Posterior cingulate gyrus (tissue), 11 donors: ENCODE results near the gene PIGX.
"Not testable (repeated sequence)": the region's sequence is repeated elsewhere in the genome, so short reads cannot be mapped to it uniquely, and the experiment has no call there.

ENCODE experiments used
- DNase-seq, 10 donors: peaks; one replicate each; pipeline versions ENCODE4 v3.0.0 to v3.0.0-alpha.2; 2020 to 2021; ENCODE audit warnings: mixed read lengths in 3 of 10
- intact Hi-C: fragments of 100-400 bp; cut with DNase I; formaldehyde crosslinking; loops from one replicate; pipeline ENCODE4 v1.15.1; 2023

The PIGX gene

DNA sequence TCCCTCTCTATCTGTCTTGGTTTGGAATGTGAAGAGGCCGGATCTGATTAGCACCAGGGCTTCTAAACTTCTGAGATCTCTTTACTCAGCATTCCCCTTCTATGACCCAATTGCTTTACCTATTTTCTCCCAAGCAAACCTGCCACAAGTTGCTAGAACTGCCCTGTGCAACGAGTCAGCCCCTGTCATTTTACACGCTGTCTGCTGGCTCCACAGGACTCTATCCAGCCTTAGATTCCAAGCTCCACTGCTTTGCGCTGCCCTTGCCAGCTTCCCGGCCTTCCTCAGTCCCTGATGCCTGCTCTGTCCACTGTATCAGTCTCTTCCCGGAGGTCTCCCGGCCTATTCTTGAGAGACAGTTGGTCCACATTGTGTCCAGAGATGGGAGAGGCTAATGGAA, 12.4 kb upstream of the PIGX start:
- intact Hi-C loops = no loop called here
- DNase-seq = no peak

DNA sequence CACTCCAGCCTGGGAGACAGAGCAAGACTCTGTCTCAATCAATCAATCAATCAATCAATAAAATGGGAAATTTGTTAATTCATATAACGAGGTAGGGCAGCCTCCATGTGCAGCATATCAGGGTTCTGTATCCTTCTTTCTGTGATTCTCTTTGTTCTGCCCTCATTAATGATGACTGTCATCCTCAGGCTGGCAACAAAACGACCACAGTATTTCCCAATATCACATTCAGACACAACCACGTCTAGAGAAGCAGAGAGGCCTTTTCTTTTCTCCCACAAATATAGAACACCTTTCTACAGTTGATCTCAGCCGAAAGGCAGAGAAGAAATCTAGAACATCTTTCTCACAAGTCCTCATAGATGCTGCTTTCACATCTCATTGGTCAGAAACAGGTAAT, 11.4 kb upstream of the PIGX start:
- intact Hi-C loops = no loop called here
- DNase-seq = no peak

DNA sequence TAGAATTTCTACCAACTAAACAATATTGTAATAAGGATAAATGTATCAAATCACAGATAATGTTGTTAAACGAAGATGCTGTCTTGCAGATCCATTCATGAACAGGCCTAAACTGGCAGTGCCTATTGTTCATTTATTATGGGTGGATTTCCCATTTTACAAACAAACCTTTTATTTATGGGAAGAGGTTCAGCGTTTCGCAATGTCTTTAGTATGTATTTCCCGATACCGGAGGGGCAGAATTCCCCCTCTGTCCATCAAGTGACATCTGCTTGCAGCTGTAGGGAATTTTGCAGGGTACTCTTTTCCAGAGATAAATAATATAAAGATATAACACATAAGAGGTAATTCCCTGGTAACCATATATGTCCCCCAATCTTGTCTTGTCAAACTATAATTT, 5.8 kb upstream of the PIGX start:
- intact Hi-C loops = no loop called here

DNA sequence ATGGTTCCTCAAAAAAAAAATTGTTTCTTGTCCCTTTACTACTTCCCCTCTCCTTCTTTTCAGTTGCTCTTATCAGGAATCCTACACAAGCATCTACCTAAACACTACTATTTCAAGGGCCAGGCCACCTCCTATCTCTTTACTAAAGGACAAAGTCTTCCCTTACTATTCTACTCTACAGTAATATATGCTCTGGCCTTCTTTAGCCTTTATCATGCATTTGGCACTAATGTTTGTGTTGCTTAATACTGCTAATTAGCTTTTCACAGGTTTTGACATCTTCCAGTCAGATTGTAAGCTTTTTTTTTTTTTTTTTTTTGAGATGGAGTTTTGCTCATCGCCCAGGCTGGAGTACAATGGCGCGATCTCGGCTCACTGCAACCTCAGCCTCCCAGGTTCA, 5.4 kb upstream of the PIGX start:
- DNase-seq = no peak
- intact Hi-C loops = no loop called here

More for the DNA sequence above, 5.8 kb upstream of the PIGX start:
- DNase-seq = no peak

DNA sequence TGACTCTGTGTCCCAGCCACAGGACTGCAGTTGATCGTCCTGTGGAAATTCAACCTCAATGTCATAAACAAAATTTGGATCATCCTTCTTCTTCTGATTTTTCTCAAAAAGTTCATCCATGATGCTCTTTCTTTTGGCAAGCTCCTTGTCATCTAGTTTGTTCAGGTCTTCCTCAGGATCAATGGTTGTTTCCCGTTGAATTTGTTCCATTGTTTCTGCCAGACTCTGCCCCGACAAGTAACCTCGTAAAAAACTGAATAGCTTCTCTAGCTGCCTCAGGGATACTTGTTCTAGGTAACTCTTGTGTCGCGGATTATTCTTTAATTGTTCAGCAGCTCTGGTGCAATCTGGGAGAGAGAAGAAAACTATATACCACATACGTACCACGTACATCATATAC, 4.6 kb upstream of the PIGX start:
- no peak for DNase-seq
- intact Hi-C loops = no loop called here

DNA sequence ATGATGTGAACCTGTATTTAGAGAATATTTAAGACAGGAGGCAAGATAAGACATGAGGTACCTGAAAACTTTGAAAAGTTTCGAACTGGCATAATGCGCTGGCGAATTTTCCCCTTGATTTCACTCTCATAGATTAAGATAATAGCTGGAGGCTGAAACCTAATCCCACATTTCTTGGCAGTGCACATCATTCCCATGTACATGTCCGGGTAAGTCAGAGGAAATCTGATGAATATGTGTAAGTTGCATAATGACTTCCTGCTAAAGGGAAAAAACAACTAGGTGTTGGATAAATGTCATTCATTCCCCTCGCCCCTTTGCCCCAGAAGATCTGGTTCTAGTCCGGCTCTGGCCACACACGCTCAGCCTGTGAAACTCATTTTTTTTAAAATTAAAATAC, 3.7 kb upstream of the PIGX start:
- intact Hi-C loops = no loop called here
- DNase-seq = no peak

DNA sequence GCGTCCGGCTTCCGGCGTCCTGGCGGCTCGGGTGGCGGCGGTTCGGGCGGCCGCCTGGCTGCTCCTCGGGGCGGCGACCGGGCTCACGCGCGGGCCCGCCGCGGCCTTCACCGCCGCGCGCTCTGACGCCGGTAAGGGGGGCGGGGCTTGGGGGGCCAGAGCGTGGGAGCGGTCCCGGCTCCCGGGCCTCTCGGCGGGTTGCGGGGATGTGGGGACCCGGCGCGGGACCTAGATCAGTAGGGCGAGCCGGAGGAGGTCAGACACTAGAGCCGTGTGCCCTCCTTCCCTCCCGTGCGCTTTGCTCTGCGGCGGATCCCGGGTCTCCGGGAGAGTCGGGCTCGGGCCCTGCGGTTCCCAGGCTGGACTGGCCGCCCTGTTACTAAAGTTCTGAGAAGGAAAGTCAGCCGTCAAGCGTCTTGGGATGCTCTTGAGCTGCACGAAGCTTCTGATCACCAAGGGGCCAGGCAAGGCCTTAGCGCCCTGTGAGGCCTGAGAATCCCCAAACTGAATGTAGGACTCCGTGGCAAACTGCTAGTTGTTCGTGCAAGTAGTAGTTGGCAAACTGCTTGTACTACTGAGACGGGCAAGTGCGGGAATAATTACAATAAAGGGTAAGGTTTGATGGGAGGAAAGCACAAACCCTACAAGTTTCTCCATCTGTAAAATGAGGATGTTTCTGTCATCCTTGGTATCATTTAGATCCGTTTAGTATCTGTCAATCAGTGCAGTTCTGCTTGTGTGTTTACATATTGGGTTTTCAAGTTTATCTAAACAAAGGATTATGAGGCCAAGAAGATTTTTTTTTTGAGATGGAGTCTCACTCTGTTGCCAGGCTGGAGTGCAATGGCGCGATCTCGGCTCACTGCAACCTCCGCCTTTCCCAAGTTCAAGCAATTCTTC, 587 bp downstream of the PIGX start:
- intact Hi-C loops = loop anchor here (1.0 kb wide), 2 partner anchors 155 to 230 kb away; partner anchors contain the start of genes NCBP2 and SENP5
- peak; percentile 29 to 94 (median 52) for DNase-seq

DNA sequence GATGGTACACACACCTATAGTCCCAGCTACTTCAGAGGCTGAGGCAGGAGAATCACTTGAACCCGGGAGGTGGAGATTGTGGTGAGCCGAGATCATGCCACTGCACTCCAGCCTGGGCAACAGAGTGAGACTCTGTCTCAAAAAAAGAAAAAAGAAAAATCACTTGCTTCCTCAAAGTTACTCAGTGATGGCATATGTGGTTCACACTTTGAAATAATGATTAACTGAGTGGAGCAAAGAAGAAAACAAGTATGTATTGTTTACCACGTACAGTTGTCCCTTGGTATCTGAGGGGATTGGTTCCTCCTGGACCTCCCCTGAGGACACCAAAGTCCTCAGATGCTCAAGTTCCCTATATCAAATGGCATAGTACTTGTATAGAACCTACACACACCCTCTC, 5.0 kb downstream of the PIGX start:
- intact Hi-C loops, DNase-seq: not testable (repeated sequence)

DNA sequence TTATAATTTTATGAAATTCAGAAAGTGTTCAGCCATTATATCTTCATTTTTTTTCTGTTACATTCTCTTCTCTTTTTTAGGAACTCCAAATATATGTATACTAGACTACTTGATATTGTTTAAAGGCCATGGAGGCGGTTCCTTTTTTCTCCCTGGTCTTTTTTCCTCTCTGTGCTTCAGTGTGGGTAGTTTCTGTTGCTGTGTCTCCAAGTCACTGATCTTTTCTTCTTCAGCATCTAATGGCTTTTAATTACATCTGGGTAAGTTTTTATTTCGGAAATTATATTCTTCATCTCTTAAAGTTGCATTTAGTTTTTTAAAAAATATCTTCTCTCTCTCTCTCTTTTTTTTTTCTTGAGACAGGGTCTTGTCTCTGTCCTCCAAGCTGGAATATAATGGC, 8.9 kb downstream of the PIGX start:
- DNase-seq = no peak
- intact Hi-C loops = no loop called here

DNA sequence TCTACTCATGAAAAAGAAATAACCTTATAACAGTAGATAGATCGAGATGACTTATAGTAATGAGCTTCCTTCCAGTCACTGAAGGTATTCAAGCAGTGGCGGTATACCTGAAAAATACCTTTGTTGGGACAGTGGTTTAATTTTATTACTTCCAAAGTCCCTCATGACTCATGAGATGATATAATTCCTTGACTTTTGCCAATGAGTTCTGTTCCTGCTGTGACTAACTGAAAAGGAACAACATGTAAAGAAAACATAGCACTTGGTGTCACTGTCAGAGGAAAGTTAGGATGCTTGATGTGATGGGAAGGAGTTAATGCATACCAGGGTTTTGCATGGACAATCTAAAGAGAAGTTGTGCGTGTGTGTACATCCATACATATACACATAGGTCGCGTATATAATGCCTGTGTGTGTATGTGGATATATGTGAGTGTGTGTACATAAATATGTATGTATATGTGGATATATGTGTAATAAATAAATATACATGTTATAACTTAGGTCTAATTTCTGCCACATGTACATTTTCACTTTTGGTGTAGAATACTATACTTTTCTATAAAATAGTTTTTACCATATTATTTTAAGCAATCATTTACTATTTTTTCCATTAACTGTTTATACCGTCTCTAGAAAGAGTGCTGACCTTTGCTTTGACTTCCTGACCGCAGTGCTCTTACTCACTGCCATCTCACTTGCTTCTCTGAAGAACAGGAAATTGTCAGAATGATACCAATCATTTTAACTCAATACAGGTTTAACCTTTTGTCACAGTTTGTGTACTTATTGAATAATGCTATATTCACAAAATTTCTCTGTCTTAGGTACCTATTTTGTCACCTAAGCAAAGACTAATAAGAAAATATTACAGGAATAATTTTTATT, 14.9 kb downstream of the PIGX start:
- no peak for DNase-seq
- intact Hi-C loops = no loop called here

DNA sequence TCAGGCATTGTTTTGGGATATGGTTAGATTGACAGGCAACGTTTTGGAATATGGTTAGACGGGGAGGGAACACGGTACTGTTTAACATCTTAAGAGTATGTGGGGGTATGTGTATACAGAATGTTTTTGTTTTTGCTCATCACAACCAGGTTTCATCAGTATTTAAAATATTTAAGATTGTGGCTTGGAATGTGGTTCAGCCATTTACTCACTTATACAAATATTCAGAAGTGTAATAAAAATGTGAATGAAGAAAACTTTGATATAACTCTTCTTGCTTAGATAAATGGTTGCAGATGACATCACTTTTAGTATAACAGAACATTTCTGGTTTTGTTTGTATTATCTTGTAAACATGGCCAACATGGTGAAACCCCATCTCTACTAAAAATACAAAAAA, 23.6 kb downstream of the PIGX start:
- intact Hi-C loops = no loop called here
- no peak for DNase-seq

DNA sequence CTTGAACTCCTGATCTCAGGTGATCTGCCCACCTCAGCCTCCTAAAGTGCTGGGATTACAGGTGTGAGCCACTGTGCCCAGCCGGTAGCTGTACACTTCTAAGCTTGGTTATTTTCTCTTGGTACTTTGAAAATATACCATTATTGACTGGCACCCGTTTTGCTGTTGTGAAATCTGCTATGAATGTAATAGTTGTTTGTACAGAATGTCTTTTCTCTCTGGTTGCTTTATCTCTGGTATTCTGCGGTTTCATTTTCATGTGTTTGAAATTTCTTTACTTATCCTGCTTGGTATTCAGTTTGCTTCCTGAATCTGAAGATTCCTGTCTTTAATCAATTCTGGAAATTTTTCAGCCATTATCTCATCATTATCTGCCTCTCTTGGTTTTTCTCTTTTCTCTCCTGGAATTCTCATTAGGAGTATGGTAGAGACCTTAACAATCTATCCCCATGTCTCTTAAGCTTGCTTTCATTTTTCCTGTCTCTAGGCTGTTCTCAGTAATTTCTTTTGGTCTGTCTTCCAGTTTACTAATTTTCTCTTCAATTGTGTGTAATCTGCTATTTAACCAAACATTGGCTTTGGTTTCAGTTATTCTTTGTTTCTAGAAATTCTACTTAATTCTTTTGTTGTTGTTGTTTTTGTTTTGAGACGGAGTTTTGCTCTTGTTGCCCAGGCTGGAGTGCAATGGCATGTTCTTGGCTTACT, 24.6 kb downstream of the PIGX start:
- intact Hi-C loops = no loop called here
- no peak for DNase-seq

DNA sequence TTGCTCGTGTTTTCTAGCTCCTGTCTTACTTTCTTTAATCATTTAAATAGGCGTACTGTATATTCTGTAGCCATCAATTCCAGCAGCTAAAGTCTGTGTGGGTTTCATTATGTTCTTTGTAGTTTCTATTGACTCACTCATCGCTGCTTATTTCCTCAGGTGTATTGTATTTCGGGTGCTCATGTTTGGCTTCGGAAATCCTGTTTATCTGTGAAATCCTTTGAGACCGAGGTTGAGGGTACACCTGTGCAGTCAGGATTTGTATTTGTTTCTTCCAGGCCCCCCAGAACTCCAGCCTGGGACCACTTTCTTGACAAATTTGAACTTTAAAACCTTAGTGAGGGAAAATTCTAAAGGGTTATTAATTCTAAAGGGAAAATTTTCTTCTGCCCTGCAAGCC, 25.5 kb downstream of the PIGX start:
- intact Hi-C loops = no loop called here
- no peak for DNase-seq

DNA sequence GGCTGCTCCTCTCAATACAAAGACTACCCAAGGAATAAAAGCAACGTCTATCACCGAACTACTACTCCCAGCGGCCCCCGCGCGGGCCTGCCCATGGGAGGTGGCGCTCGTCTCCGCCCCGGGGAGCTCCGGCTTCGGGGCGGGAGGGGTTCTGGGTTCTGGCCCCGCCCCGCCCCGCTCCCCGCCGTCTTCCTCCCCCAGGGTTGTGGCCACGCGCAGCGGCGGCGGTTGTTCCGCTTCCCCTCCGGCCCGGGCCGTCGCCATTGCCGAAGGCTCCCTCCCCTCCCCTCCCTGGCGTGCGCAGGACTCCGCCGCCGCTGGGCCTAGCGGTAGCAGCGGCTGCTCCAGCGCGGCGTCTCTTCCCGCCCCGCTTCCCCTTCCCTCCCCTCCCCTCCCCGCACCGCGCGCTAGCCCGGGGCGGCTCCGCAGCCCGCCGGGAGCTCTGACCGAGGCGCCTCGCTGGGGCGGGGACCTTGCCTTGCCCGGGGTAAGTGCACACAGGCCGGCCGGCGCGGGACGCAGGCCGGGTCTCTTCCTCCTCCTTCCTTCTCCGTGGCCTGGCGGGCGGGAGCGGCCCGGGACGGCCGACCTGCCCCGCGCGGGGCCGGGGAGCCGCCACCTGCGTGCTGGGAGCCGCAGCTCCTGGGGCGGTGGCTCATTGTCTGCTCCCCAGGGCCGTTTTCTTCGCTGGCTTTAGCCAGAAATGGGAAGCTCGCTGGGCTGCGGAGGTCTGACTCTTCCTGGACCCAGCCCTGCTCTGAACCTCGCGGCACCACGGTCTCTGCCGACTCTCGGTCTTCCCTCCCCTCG, 27.7 kb downstream of the PIGX start, which contains the start of gene PAK2:
TSS of gene PAK2 (plus strand) at position 187 of the 810 bp plus-strand sequence. CDS start 42,790 bp downstream, outside the sequence.
- DNase-seq = peak; percentile 87 to 99 (median 94)
- intact Hi-C loops = loop anchor here (5.0 kb wide), 1 partner anchor 127 kb away; the partner anchor contains the start of gene SENP5

DNA sequence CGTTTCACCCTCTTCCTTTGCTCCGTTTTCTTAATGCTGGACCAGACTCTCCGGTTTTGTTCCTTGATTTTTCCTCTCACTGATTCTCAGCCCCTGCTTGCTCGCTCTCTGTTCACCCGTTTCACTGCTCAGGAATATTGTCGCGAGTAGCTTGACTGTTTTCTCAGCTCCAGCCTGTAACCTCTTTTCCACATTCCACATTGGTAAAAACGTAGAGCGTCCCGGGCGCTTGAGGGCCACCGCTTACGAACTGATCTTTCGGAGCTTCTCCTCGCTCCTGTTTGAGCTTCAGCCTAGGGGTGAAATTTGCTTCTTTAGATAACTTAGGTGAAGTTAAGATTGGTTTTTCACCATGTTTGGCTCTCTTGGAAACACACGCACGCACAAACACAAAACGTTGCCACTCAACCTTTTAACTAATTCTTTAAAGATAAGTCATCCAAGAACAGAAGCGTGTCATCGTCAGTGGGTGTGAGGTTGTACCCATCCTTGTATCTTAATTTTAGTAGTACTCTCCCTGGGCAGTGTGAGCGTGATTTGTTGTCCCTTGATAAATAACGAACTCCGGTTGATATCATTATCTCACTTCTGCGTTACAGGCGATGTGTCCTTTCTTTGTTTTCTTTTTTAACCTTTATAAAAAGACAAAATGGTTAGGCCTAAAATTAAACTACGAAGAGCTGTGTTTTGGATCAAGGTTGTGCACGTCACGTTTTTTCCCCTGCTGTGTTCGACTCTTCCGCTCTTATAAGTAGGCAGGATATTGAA, 28.5 kb downstream of the PIGX start:
- intact Hi-C loops = loop anchor here (5.0 kb wide), 1 partner anchor 127 kb away; the partner anchor contains the start of gene SENP5
- DNase-seq = peak in 7 of 10 donors; percentile 11 to 83 (median 31)

DNA sequence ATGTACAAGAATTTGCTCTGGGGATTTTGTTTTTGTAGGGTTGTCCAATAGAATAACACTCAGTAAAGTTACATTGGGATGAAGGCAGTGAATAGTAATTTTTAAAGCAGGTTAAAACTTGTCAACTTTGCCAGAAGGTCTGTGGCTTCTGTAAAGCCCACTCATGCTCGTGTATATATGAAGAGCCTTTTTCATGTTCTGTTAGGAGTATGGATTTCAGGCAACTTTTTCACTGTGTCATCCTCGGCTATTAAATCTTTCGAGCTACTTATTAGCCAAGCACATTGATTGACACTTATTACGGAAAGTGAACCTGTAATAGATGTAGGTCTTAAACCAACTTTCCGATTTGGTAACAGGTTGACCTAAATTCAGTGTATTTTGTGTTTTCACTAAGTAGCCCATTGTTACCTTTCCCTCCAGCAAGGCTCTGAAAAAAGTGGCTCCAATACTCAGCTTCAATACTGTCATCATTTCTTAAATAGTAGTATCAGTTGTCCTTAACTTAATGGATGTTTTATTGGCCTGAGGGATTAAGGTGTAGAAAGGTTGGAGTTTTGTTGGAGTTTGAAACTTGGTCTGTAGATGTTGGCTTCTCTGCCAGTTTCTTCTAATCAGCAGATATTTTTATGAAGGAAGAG, 29.2 kb downstream of the PIGX start:
- intact Hi-C loops = loop anchor here (5.0 kb wide), 1 partner anchor 126 kb away; the partner anchor contains the start of gene SENP5

DNA sequence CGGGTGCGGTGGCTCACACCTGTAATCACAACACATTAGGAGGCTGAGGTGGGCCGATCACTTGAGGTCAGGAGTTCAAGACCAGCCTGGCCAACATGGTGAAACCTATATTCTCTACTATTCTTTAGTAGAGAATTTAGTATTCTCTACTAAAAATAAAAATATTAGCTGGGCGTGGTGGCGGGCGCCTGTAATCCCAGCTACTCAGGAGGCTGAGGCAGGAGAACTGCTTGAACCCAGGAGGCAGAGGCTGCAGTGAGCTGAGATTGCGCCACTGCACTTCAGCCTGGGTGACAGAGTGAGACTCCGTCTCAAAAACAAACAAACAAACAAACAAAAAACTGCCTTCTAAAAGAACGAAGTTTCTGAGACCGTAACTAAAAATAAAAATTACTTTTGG, 31.4 kb downstream of the PIGX start:
- DNase-seq = peak in 1 of 10 donors; percentile 34

More for the DNA sequence above, 29.2 kb downstream of the PIGX start:
- DNase-seq = no peak

DNA sequence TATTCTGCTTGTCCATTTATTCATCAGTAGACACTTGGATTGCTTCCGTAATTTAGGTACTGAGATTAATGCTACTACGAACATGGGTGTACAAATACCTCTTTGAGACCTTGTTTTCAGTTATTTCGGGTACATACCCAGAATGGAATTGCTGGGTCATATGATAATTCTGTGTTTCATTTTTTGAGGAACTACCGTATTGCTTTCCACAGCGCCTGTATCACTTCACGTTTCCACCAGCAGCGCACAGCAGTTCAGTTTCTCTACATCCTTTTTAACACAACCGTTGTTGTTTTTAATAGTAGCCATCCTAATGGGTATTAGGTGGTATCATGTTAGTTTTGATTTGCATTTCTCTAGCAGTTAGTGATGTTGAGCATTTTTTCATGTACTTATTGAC, 36.9 kb downstream of the PIGX start:
- intact Hi-C loops = no loop called here
- no peak for DNase-seq

More for the DNA sequence above, 31.4 kb downstream of the PIGX start:
- intact Hi-C loops = loop anchor here (5.0 kb wide), 1 partner anchor 124 kb away; the partner anchor contains the start of gene SENP5
